HUDEP-2 (cell line): Measurements from ENCODE around the gene SLC25A13.
"Not testable (repeated sequence)": the region's sequence is repeated elsewhere in the genome, so short reads cannot be mapped to it uniquely, and the experiment has no call there.

Experiments used
- DNase-seq, 76 experiments: peaks; one replicate each; lab custom pipeline; 2025; ENCODE audit not compliant: unreplicated experiment in 76 of 76; lab: John Stamatoyannopoulos, UW

SLC25A13 gene

DNA sequence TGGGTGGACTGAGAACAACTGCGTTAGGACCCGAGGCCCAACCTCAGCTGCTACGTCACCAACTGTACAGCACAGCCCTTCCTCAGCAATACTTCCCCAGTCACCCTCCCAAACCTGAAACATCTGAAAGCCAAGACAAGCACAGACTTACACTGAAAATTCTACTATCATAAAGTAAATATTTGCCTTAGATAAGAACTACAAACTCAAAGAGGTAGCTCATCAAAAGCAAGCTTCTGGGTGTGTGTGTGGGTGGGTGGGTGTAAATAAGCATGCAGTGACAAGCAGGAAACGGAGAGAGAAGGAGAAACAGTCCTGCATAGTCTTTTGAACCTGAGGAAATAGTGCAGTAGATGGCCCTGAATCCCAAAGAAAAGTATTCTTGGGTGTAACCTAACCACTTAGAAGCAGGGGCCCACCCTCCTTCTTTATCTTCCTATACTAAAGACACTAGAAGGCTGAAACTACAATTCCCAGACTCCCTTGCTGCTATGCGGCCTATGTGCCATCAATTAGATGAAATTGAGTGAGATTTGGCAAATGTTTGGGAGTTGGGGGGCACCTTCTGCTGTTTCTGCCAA, 18.7 kb downstream of the SLC25A13 start:
- no peak for DNase-seq

GRCh38 chr7:96300986-96301385, 20.9 kb downstream of the SLC25A13 start:
- DNase-seq, result no peak

DNA sequence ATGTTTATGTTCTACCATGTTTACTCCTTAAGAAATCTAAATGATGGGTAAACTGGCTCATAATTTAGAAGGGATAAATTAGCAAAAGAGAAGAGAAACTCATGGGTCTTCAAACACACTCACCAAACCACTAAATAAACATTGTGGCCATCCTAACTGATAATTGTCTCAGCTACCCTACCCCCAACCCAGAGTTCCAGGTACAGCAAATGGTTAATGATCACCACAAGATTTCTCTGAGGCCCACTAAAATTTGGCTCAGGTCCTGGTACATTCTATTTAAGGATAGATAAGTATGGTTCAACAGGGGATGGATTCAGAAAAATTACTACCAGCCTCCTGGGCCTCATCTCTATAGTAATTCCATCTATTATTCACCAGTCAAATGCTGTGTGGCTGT, 21.4 kb downstream of the SLC25A13 start:
- peak in 1 of 76 experiments; percentile 17 for DNase-seq

- DNase-seq, result no peak
These were observed 22.4 kb downstream of the SLC25A13 start for GRCh38 chr7:96299496-96299895.

DNA sequence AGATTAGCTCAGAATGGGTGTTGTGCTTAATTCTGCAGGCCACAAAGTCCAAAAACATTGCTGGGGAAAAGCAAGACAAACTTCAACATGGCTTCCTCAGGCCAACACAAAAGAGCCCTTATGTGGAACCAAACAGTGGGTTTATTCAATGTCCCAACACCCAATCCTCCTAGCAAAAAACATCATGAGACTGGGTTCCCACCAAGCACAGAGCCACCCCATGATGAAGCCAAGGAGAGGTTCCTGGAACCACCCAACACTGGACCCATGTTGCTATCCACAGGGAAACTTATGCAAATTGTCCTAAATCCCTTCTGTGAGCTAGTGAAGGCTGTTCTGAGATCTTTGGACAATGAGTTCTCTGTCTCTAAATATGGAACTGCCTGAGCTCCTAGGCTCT, 24.0 kb downstream of the SLC25A13 start:
- no peak for DNase-seq

DNA sequence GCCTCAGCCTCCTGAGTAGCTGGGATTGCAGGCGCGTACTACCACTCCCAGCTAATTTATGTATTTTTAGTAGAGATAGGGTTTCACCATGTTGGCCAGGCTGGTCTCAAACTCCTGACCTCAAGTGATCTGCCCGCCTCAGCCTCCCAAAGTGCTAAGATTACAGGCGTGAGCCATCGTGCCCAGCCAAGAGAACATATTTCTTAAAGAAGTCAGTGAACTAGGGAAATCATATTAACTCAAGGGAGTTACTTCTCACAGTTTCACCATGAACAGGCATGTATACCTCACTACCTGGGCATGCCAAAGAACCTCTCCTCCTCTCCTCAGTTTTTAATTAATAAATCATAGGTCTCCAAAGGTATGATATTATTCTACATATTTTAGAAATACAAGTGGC, 24.5 kb downstream of the SLC25A13 start:
- not testable (repeated sequence) for DNase-seq

DNA sequence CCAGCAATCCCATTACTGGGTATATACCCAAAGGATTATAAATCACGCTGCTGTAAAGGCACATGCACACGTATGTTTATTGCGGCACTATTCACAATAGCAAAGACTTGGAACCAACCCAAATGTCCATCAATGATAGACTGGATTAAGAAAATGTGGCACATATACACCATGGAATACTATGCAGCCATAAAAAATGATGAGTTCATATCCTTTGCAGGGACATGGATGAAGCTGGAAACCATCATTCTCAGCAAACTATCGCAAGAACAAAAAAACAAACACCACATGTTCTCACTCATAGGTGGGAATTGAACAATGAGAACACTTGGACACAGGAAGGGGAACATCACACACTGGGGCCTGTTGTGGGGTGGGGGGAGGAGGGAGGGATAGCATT, 28.0 kb downstream of the SLC25A13 start:
- DNase-seq, result not testable (repeated sequence)

DNA sequence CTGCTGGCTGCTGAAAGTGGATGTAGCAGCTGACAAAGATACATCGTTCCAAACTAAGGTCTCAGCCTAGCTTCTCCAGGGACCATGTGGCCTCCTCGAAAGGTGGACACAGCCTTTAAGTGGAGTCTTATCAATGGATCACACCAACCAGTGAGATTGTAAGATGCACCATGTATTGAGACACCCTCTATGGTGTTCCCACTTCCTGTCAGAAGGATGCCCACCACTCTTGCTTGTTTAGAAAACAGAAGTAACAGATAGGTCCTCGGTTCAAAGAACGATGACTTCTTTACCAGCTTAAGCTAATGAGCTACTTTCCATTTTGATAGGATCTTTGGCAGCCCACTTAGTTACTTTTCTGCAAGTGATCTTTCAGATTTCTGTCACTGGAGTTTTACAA, 34.3 kb downstream of the SLC25A13 start:
- DNase-seq, result no peak

GRCh38 chr7:96287132-96287531, 34.8 kb downstream of the SLC25A13 start:
- DNase-seq, result no peak

DNA sequence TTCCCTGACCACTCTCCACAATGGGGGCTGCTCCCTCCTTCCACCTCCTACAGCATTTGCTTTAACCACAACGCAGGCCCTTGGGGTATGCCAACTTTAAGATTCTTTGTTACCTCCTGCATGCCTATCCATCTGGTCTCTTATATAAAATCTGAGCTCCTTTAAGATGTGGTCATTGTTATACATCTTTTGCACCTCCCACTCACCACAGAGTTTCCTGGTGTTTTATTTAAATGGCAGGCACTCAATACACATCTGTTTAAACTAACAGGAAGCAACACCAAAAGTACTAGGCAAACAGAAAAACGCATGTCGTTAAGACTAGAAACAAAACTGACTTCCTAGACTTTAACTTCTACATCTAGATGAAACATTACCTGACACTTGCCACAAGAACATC, 36.3 kb downstream of the SLC25A13 start:
- DNase-seq, result no peak

DNA sequence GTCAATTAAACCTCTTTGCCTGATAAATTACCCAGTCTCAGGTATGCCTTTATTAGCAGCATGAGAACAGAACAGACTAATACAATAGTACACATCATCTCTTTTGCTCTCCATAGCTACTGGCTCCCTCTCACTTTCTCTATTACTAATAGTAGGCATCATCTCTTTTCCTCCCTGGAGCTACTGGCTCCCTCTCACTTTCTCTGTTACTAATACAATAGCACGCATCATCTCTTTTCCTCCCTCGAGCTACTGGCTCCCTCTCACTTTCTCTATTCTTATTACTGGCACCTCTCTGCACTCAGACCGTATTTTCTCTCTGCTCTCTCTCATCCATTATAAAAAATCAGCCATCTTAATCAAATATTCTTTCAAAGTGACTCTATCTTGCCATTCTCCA, 37.1 kb downstream of the SLC25A13 start:
- no peak for DNase-seq

DNA sequence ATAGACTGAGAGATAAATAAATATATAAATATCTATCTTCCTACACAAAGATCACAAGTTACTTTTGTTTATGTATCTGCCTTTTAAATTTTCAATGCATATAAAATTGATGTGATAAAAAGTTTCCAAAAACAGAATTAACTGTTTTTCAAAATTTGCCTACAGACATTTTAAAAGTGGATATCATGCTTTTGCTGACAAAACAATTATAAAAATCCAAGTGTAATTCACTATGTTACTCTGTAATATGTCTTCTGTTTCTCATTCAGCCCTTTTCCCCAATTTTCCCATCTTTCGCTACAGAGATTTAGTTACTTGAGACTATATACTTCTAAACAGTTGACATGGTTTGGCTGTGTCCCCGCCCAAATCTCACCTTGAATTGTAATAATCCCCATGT, 37.7 kb downstream of the SLC25A13 start:
- DNase-seq, result no peak

DNA sequence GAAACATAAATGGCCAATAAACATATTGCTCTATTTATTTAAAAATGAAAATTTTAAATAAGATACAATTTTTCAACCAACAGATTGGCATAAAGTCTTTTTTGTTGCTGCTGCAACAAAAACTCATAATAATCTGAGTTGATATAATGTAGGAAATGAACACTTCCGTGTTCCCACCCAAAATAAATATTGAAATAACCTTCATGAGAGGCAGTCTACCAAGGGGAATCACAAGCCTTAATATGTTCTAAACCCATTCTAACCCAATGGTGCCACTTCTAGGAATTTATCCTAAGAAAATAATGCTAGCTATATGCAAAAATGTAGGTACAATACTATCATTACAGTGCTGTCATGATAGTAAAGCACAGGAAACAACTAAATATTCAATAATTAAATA, 39.1 kb downstream of the SLC25A13 start:
- no peak for DNase-seq

DNA sequence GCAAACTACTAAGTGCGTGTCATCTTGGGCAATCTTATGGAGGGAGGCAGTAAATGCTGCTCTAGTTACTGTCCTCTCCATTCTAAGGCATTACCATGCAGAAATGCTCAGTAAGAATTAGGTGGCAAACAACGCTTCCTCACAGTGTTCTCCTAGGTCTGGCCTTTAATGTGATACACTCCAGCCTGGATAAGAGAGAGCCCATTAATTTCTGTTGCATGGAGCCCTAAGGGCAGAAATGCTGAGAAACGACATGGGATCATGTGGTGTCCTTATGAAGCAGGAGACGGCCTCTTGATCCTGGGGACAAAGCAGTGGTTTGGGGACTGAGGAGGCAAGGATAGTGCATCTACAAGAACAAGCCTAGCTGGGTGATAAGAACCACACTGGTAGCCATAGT, 44.0 kb downstream of the SLC25A13 start:
- no peak for DNase-seq

DNA sequence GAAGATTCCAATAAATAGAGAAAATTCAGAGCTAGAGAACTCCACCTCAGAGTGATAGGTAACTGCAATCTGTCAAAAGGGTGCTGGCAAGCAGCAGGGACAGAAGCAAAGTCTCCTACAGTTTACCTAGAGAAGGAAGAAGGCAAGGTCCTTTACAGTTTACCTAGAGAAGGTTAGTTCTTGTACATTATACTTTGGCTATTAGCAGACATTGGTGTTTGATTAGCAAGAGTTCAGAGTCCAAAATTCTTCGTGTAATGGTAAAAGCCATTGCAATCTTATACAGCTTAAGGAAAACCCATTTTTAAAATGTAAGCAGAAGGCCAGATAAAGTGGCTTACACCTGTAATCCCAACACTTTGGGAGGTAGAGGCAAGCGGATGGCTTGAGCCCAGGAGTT, 45.9 kb downstream of the SLC25A13 start:
- no peak for DNase-seq

- DNase-seq, result no peak
These were observed 48.2 kb downstream of the SLC25A13 start for GRCh38 chr7:96273716-96274115.

GRCh38 chr7:96269246-96269994, 52.5 kb downstream of the SLC25A13 start:
- no peak for DNase-seq

GRCh38 chr7:96266580-96266979, 55.3 kb downstream of the SLC25A13 start:
- no peak for DNase-seq

- DNase-seq, result no peak
These were observed 55.9 kb downstream of the SLC25A13 start for GRCh38 chr7:96266015-96266414.

DNA sequence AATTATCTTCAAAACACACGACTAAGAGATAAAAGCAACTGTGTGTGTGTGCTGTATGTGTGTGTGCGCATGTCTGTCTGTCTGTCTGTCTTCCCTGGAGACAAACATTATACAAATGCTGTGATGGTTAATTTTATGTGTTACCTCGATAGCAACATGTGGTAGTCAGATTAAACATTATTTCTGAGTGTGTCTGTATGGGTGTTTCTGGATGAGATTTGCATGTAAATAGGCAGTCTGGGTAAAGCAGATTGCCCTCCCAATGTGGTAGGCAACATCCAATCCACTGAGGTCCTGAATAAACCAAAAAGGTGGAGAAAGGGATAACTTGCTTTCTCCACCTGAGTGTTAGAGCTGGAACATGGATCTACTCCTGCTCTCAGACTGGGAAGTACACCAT, 67.9 kb downstream of the SLC25A13 start:
- DNase-seq, result no peak

GRCh38 chr7:96253441-96253840, 68.5 kb downstream of the SLC25A13 start:
- no peak for DNase-seq

- no peak for DNase-seq
These were observed 71.0 kb downstream of the SLC25A13 start for GRCh38 chr7:96250776-96251361.
